ENCODE results near the gene CRTC3.

The CRTC3 gene

GRCh38 chr15:90579213-90579612 lies 49.5 kb downstream of the CRTC3 start:
- TF ChIP-seq CTCF (IDR thresholded peaks at IDR 0.05): no peak
- TF ChIP-seq ZFX (IDR thresholded peaks at IDR 0.05; ENCODE audit: borderline replicate concordance): no peak
- no peak overlapping the region for H3K27ac ChIP-seq

- TF ChIP-seq CTCF (IDR thresholded peaks at IDR 0.05) (no peak), ZFX (IDR thresholded peaks at IDR 0.05; ENCODE audit: borderline replicate concordance) (no peak)
- no peak overlapping the region for H3K27ac ChIP-seq
Measured at GRCh38 chr15:90580099-90580498, 50.4 kb downstream of the CRTC3 start.

- H3K27ac ChIP-seq: no peak overlapping the region
- TF ChIP-seq ZFX (IDR thresholded peaks at IDR 0.05; ENCODE audit: borderline replicate concordance): no peak
- no peak for TF ChIP-seq CTCF (IDR thresholded peaks at IDR 0.05)
Measured at GRCh38 chr15:90580541-90580940, 50.8 kb downstream of the CRTC3 start.

- no peak overlapping the region for H3K27ac ChIP-seq
- TF ChIP-seq ZFX (IDR thresholded peaks at IDR 0.05; ENCODE audit: borderline replicate concordance) (no peak), CTCF (IDR thresholded peaks at IDR 0.05) (no peak)
Measured at GRCh38 chr15:90580946-90581345, 51.2 kb downstream of the CRTC3 start.

- TF ChIP-seq ZFX (IDR thresholded peaks at IDR 0.05; ENCODE audit: borderline replicate concordance) (no peak), CTCF (IDR thresholded peaks at IDR 0.05) (no peak)
- no peak overlapping the region for H3K27ac ChIP-seq
Measured at GRCh38 chr15:90581771-90582352, 52.1 kb downstream of the CRTC3 start.

GRCh38 chr15:90582553-90582952 lies 52.8 kb downstream of the CRTC3 start:
- no peak overlapping the region for H3K27ac ChIP-seq
- no peak for TF ChIP-seq ZFX (IDR thresholded peaks at IDR 0.05; ENCODE audit: borderline replicate concordance)

- H3K27ac ChIP-seq: no peak overlapping the region
- TF ChIP-seq ZFX (IDR thresholded peaks at IDR 0.05; ENCODE audit: borderline replicate concordance) (no peak), CTCF (IDR thresholded peaks at IDR 0.05) (no peak)
Measured at GRCh38 chr15:90583471-90584252, 53.9 kb downstream of the CRTC3 start.

Measured in 22Rv1 (cell line).